ENCODE data around the gene ZFYVE21. TPM values are rescaled to one million over a fixed set of nuclear protein-coding genes. Genes with fewer than 3 reads are reported as not detected.
A peak's percentile ranks its signal among the peaks of the same experiment; 100 is the strongest.

ZFYVE21 gene
- total RNA-seq, 4 donors from 2014 or later, result 69.5 to 134 (median 89.3) TPM

GRCh38 chr14:103731916-103732867, 16.6 kb downstream of the ZFYVE21 start:
- intact Hi-C loops (cut with DNase I), result no loop called here
- Histone ChIP-seq H3K36me3 (peaks cover 19 to 97% (median 24%) of the 10 kb centered on the region in 3 donors), H3K9me3 (no peaks in the 10 kb centered on the region), H3K27ac (peak overlapping the region; percentile 9 to 92 (median 76)), H3K4me1 (peaks cover 42 to 98% (median 68%) of the 10 kb centered on the region in 3 donors), H3K4me3 (no peak overlapping the region), H3K27me3 (no peaks in the 10 kb centered on the region)
- DNase-seq, result no peak
- TF ChIP-seq CTCF (IDR thresholded peaks at IDR 0.05), result no peak
- no peak for TF ChIP-seq POLR2A (IDR thresholded peaks at IDR 0.05)
- 60 to 80% methylated on average over 1 to 10 of the region's 24 CpGs for WGBS, 2 donors

- no peak for TF ChIP-seq POLR2A (IDR thresholded peaks at IDR 0.05)
- TF ChIP-seq CTCF (IDR thresholded peaks at IDR 0.05), result no peak
- Histone ChIP-seq H3K4me3 (no peak overlapping the region), H3K9me3 (no peaks in the 10 kb centered on the region), H3K4me1 (peaks cover 42 to 98% (median 75%) of the 10 kb centered on the region in 3 donors), H3K27me3 (no peaks in the 10 kb centered on the region), H3K36me3 (peaks cover 14 to 97% (median 26%) of the 10 kb centered on the region in 3 donors), H3K27ac (peak overlapping the region; percentile 31 to 92 (median 76))
- 68 to 74% methylated on average over 7 to 9 of the region's 9 CpGs for WGBS, 2 donors
- DNase-seq, result no peak
- intact Hi-C loops (cut with DNase I), result no loop called here
Measured at GRCh38 chr14:103732868-103733620, 17.4 kb downstream of the ZFYVE21 start.

GRCh38 chr14:103733651-103734050, 18.0 kb downstream of the ZFYVE21 start:
- TF ChIP-seq POLR2A (IDR thresholded peaks at IDR 0.05) (no peak), CTCF (IDR thresholded peaks at IDR 0.05) (no peak)

GRCh38 chr14:103734081-103734888, 18.7 kb downstream of the ZFYVE21 start:
- peaks cover 39 to 92% (median 66%) of the 10 kb centered on the region in 3 donors for H3K4me1 ChIP-seq
- no peak overlapping the region for H3K4me3 ChIP-seq
- no peaks in the 10 kb centered on the region for H3K9me3 ChIP-seq
- 84 to 89% methylated on average over 15 to 17 of the region's 23 CpGs for WGBS, 2 donors
- peak overlapping the region; percentile 31 to 92 (median 88) for H3K27ac ChIP-seq
- H3K27me3 ChIP-seq, result no peaks in the 10 kb centered on the region
- DNase-seq, result no peak
- TF ChIP-seq POLR2A (IDR thresholded peaks at IDR 0.05), result no peak
- no peak for TF ChIP-seq CTCF (IDR thresholded peaks at IDR 0.05)
- intact Hi-C loops (cut with DNase I), result no loop called here
- peaks cover 12 to 97% (median 36%) of the 10 kb centered on the region in 3 donors for H3K36me3 ChIP-seq

More at GRCh38 chr14:103733651-103734050, 18.0 kb downstream of the ZFYVE21 start:
- Histone ChIP-seq H3K4me3 (no peak overlapping the region), H3K9me3 (no peaks in the 10 kb centered on the region), H3K27ac (peak overlapping the region; percentile 31 to 92 (median 76)), H3K4me1 (peaks cover 42 to 93% (median 71%) of the 10 kb centered on the region in 3 donors), H3K36me3 (peaks cover 12 to 97% (median 32%) of the 10 kb centered on the region in 3 donors), H3K27me3 (no peaks in the 10 kb centered on the region)
- intact Hi-C loops (cut with DNase I), result no loop called here
- 70% methylated on average over 9 to 14 of the region's 14 CpGs for WGBS, 2 donors
- no peak for DNase-seq
